ENCODE measurements around the gene C1QL1.
A peak's percentile ranks its signal among the peaks of the same experiment; 100 is the strongest.

The C1QL1 gene

GRCh38 chr17:44968225-44969143 is at the start of gene C1QL1:
Gene C1QL1, minus strand, starts transcription at chr17:44968303. Its CDS starts 255 bp downstream, at chr17:44968048.
- no peak within 1 kb of the TSS for H3K4me3 ChIP-seq (ENCODE audit: low read depth, low read length)
- no peak for TF ChIP-seq MYC (IDR thresholded peaks at IDR 0.05; ENCODE audit: low read depth, low read length)
- no peak for TF ChIP-seq MAX (IDR thresholded peaks at IDR 0.05; ENCODE audit: low read depth, low read length)
- TF ChIP-seq POLR2A (IDR thresholded peaks at IDR 0.05; ENCODE audit: extremely low read depth, insufficient read length) = no peak
- no peak for TF ChIP-seq CTCF (IDR thresholded peaks at IDR 0.05; ENCODE audit: low read depth, low read length)
- peak; percentile 91 for DNase-seq (ENCODE audit: low read depth)

- TF ChIP-seq MAX (IDR thresholded peaks at IDR 0.05; ENCODE audit: low read depth, low read length) = no peak
- TF ChIP-seq CTCF (IDR thresholded peaks at IDR 0.05; ENCODE audit: low read depth, low read length) = peak; percentile 53
- H3K4me3 ChIP-seq (ENCODE audit: low read depth, low read length) = no peak overlapping the region
- DNase-seq (ENCODE audit: low read depth) = peak; percentile 39
Observed at GRCh38 chr17:45016823-45017222, 48.7 kb upstream of the C1QL1 start.

- H3K4me3 ChIP-seq (ENCODE audit: low read depth, low read length) = no peak overlapping the region
- TF ChIP-seq CTCF (IDR thresholded peaks at IDR 0.05; ENCODE audit: low read depth, low read length) = no peak
- no peak for TF ChIP-seq POLR2A (IDR thresholded peaks at IDR 0.05; ENCODE audit: extremely low read depth, insufficient read length)
- TF ChIP-seq MYC (IDR thresholded peaks at IDR 0.05; ENCODE audit: low read depth, low read length) = no peak
- no peak for TF ChIP-seq MAX (IDR thresholded peaks at IDR 0.05; ENCODE audit: low read depth, low read length)
- no peak for DNase-seq (ENCODE audit: low read depth)
Observed at GRCh38 chr17:45016237-45016636, 48.1 kb upstream of the C1QL1 start.

- no peak for DNase-seq (ENCODE audit: low read depth)
- no peak overlapping the region for H3K4me3 ChIP-seq (ENCODE audit: low read depth, low read length)
- TF ChIP-seq MYC (IDR thresholded peaks at IDR 0.05; ENCODE audit: low read depth, low read length) = no peak
- TF ChIP-seq MAX (IDR thresholded peaks at IDR 0.05; ENCODE audit: low read depth, low read length) = no peak
- no peak for TF ChIP-seq POLR2A (IDR thresholded peaks at IDR 0.05; ENCODE audit: extremely low read depth, insufficient read length)
- TF ChIP-seq CTCF (IDR thresholded peaks at IDR 0.05; ENCODE audit: low read depth, low read length) = no peak
Observed at GRCh38 chr17:45013021-45013997, 45.2 kb upstream of the C1QL1 start.

- no peak for TF ChIP-seq MYC (IDR thresholded peaks at IDR 0.05; ENCODE audit: low read depth, low read length)
- no peak overlapping the region for H3K4me3 ChIP-seq (ENCODE audit: low read depth, low read length)
- DNase-seq (ENCODE audit: low read depth) = no peak
Observed at GRCh38 chr17:45011767-45012166, 43.7 kb upstream of the C1QL1 start.
